Measurements from ENCODE around the gene N4BP3. TPM values are rescaled to one million over a fixed set of nuclear protein-coding genes. Genes with fewer than 3 reads are reported as not detected.
A peak's percentile ranks its signal among the peaks of the same experiment; 100 is the strongest.

N4BP3 gene
- total RNA-seq, 1 donor from 2014 or later: 2.6 TPM

DNA sequence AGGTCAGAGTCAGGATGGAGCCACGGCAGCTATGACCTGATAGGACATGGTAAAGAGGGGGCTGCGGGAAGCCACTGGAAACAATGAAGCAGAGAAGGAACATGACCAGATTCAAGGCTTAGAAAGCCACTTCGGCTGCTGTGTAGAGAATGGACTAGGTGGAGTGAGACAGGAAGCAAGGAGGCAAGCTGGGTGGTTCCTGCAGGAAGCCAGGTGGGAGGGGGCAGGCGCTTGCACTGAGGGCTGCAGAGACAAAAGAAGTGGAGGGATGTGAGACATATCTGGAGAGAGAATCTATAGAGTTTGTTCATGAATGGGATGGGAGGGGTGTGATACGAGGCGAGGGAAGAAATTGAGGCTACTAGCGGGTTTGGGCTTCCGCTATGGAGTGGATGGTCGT is 19.0 kb upstream of the N4BP3 start:
- ATAC-seq: no peak
- DNase-seq (ENCODE audit: low spot score): no peak
- intact Hi-C loops (cut with DNase I): no loop called here

DNA sequence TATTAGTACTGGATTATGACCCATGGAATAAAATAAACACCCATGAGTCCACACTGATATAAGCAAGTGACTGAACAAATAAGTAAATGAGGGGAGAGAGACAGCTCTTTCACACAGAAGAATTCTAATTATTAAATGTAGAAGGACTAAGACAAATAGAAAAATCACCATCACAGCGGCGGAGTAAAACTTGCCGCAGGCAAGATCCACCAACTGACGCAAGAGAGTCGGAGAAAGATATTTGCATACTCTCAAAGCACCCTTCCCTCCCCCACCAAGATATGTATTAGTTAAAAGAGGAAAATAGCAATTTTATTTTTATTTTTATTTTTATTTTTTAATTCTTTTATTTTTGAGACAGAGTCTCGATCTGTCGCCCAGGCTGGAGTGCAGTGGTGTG is 14.6 kb upstream of the N4BP3 start:
- no peak for DNase-seq (ENCODE audit: low spot score)
- intact Hi-C loops (cut with DNase I): no loop called here
- ATAC-seq: no peak

DNA sequence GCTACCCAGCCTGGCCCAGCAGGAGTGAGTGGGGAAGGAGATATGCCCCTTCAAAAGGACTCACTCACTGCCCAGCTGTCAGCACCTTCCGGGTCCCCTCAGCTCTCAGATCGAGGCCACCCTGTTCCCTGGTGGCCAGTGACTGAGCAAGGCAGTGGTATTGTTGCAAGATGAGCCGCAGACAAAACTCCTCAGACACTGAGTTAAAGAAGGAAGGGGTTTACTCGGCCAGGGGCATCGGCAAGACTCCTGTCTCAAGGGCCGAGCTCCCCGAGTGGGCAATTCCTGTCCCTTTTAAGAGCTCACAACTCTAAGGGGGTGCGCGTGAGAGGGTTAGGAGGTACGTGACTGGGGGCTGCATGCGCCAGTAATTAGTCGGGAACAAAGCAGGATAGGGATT is 9.7 kb upstream of the N4BP3 start:
- no peak for DNase-seq (ENCODE audit: low spot score)
- intact Hi-C loops (cut with DNase I): no loop called here
- no peak for ATAC-seq

DNA sequence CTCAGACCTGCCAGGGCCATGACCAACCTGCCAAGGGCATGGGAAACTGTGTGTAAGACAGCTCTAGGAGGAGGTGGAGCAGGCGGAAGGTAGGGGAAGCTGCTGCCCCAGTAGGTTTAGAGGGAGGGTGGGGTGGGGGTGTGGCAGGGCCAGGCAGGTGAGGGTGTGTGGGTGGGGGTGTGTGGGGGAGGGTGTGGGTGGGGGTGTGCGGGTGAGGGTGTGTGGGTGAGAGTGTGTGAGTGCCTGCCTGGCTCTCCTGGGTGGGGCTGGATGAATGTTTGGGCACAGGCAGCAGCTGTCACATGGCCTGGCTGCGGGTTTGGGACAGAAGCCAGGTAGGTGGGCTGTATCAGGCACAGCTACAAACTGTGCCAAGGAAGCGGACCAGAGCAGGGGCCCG is 8.8 kb upstream of the N4BP3 start:
- intact Hi-C loops (cut with DNase I): no loop called here
- ATAC-seq (no peak), DNase-seq (ENCODE audit: low spot score) (no peak)

DNA sequence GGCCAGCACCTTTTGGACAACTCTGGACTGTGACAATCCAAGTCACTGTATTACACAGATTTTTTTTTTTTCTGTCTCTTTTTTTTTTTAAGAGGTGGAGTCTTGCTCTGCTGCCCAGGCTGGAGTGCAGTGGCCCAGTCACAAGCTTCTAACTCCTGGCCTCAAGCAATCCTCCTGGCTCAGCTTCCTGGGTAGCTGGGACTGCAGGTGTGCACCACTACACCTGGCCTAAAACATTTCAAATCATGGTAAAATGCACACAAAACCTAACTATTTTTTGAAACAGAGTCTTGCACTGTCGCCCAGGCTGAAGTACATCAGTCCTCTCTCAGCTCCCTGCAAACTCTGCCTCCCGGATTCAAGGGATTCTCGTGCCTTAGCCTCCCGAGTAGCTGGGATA is 7.2 kb upstream of the N4BP3 start:
- DNase-seq (ENCODE audit: low spot score) (no peak), ATAC-seq (no peak)
- intact Hi-C loops (cut with DNase I): no loop called here

DNA sequence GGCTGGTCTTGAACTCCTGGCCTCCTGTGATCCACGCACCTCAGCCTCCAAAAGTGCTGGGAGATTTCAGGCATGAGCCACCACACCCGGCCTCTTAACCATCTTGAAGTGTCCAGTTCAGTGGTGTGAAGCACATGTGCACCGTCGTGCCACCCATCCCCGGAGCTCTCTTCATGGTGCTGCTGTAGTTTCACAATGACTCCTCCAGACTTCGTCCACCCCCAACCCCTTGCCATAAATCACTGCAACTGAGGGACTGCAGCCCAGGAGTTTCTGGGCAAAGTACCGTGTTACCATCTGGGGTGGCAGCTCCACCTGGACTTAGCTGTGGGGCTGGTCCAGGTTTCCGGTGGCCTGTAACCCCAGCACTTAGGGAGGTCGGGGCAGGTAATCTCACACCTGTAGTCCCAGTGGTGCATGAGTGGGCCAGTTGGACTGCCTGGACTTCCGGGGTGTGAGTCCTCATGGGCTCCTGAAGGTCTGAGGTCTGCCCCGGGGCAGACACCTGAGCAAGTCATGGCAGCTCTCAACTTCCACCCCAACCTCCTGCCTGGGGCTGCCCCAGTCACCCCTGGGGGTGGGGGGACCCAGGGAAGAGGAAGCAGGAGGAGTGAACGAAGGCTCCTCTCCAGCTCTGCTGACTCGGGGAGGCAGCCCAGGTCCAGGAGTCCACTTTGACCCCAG is 6.6 kb upstream of the N4BP3 start:
- ATAC-seq (no peak), DNase-seq (ENCODE audit: low spot score) (no peak)
- intact Hi-C loops (cut with DNase I): no loop called here

DNA sequence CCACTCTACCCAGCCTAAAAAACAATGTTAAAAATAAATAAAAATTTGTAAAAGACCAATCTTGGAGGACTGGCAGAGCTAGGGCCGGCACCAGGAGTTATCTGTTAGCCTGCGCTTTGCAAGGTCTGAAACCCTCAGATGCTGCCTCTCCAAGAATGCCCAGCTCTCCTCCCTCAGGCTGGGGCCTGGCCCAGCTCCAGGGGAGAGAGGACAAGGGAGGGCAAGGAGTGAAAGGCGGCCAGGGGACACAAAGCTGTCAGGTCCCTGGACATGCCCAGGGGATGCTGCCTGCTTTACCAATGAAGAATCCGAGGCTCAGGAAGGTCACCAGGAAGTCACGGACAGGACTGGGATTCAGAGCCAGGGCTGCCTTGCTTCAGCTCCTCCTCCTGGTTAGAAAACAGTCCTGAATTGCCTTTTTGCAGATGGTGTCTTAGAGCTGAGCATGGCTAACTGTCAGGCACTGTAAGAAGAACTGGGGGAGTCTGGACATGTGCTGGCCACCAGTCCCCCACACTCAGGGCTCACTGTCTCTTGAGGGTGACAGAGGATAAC is 5.5 kb upstream of the N4BP3 start:
- intact Hi-C loops (cut with DNase I): no loop called here
- DNase-seq (ENCODE audit: low spot score) (no peak), ATAC-seq (no peak)

DNA sequence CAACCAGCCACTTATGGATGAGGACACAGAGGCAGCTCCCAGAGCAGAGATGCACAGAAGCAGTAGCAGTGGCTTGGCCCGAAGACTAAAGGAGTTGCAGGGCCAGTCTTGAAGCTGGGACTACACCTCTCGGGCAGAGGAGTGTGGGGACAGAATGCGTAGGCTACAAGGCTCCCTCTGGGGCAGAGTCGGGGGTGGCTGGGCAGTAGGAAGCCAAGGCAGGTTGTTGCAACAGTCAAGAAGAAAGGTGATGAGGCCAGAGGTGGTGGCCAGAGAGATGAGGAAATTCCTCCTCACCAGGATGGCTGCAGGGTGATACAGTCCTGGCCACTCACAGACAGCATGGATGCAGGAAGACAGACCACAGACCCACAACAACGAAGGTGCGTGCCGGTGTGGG is 4.9 kb upstream of the N4BP3 start:
- DNase-seq (ENCODE audit: low spot score) (no peak), ATAC-seq (no peak)
- intact Hi-C loops (cut with DNase I): no loop called here

DNA sequence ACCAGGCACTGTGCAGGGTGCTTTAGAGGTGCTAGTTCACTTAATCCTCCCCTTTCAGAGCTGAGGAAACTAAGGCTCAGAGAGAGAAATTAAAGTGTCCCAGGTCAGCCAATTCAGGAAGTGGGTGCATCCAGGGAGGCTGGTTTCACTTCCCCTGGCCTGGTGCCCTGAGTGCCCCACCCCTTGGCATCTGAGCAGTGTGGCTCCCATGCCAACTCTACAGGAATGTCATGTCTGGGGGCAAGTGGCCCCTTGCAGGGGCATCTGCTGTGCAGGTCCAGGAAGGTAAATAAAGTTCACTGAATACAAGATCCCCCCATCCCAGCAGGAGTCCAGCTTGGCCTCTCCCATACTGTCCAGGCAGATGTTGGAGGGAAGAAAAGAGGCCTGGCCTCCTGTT is 4.4 kb upstream of the N4BP3 start:
- intact Hi-C loops (cut with DNase I): no loop called here
- no peak for DNase-seq (ENCODE audit: low spot score)
- ATAC-seq: no peak

DNA sequence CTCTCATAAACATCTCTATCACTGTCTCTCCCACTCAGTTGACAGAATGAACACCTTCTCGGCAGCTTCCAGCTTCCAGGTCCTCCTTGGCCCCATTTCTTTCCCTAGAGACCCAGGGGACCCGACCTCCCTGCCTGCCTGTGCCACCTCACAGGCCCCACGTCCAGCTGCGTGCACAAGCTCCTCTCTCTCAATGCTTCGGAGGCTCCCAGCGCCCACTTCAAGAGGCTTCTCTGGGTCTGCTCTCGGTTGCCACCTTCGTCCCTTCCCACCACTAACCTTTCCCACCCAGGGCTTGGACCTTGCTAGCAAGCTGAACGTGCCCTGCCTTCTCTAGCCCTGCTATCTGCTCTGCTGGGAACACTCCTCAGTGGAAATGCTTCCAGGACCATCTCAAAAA is 2.8 kb upstream of the N4BP3 start:
- no peak for ATAC-seq
- intact Hi-C loops (cut with DNase I): no loop called here

DNA sequence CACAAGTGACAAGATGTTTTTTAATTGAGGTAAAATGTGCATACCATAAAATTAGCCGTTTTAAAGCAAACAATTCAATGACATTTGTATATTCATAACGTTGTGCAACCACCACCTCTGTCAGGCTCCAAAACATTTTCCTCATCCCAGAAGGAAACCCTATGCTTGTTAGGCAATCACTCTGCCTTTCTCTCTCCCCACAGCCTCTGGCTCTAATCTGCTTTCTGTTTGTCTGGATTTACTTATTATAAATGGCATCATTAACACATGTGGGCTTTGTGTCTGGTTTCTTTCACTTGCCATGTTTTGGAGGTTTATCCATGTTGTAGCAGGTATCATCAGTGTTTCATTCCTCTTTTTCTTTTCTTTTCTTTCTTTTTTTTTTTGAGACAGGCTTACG is 1.4 kb upstream of the N4BP3 start:
- ATAC-seq (no peak), DNase-seq (ENCODE audit: low spot score) (no peak)
- intact Hi-C loops (cut with DNase I): no loop called here

More for the DNA sequence above, 2.8 kb upstream of the N4BP3 start:
- no peak for DNase-seq (ENCODE audit: low spot score)

DNA sequence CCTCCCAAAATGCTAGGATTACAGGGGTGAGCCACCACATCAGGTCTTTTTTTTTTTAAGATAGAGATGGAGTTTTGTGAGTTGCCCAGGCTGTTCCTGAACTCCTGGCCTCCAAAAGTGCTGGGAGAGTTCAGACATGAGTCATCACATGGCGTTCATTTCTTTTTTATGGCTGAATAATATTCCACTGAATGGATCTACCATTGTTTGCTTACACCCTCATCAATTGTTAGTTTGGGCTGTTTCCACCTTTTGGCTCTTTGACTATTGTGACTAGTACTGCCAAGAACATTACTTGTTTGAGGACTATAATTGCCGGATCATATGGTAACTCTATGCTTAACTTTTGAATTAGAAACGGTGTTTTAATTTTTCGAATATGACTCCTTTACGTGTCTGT is 787 bp upstream of the N4BP3 start:
- ATAC-seq (no peak), DNase-seq (ENCODE audit: low spot score) (no peak)
- intact Hi-C loops (cut with DNase I): no loop called here

DNA sequence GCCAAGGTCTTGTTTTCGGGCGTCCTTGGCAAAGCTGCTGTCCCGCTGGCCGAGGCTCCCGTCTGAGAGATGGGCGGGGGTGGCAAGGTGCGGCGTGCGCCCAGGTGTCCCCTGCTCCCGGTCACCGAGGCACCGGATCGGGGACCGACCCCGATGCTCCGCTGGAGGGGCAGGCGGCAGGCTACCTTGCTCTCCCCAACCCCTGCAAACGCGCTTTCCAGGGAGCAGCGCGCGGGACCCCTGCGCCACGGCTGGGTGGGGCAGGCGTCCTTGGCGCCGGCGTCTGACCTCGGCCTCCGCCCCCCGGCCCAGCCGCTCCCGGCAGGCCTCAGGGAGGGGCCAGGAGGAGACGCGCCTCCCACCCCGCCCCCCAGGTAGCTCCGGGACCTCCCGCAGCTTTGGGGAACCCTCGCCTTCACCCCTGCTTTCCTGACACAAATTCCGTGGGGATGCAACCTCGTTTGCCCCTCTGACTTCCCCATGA is 551 bp downstream of the N4BP3 start:
- intact Hi-C loops (cut with DNase I): no loop called here
- DNase-seq (ENCODE audit: low spot score) (no peak), ATAC-seq (no peak)

DNA sequence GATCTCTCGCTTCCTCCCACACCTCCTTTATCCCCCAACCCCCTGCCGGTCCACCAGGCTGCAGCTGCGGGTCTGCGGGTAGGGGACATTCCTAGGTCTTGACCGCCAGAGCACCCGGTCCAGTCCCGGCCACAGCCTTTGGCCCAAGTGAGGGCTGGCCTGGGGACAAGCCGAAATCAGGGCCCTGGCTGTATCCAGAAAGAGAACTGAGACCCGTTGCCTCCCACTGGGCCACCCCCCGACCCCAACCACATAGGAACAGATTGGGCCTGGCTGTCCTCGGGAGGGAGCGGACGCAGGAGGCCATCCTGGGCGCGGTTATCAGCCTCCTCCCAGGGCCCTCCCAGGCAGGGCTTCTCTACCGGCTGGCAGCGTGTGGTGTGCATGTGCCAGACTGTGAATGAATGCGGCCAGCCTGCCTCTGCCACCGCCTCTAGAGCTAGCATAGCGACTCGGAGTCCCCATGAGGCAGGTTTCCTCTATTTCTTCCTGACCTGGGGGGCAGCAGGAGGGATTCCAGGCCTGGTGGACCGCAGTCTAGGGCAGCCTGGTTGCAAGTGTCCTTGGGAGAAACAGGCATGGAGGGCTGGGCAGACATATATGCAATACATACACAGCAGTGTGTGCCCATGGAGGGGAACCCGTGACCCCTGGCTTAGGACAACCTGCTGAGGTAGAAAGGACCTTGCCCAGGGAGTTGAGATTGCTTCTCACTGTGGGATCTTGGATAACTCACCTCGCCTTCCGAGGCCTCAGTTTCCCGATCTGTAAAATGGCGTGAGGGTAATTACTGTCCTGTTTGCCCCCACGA is 1.2 kb downstream of the N4BP3 start:
- peak; percentile 19 for ATAC-seq
- intact Hi-C loops (cut with DNase I): no loop called here
- DNase-seq (ENCODE audit: low spot score): no peak

DNA sequence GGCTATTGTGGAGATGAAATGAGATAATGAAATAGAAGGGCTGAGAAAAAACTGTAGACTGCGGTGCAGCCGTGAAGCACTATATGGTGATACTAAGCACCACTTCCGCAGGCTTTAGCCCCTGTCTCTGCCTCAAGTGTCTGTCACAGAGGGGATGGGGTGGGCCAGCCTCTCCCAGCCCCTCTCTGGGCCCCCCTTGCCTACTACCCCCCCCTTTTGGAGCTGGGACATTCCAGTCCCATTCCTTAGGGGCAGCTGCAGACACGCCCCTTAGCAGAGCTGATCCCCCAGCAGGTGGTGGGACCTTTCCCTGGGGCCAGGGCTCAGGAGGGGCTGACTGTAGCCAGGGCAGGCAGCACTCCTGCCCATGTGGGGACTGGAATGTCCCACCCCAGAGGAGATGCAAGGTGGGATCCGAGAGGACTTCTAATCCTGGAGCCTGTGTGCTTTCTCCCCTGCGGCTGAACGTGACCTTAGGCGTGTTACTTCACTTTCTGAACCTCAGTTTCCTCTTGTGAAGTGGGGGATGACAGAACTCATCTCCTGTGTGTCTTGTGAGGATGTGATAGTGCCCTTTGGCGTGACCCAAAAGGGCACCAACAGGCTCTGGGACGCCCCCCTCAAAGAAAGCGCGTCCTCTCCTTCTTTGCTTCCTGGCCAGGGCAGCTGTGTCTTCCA is 1.9 kb downstream of the N4BP3 start:
- DNase-seq (ENCODE audit: low spot score) (no peak), ATAC-seq (no peak)
- intact Hi-C loops (cut with DNase I): no loop called here

DNA sequence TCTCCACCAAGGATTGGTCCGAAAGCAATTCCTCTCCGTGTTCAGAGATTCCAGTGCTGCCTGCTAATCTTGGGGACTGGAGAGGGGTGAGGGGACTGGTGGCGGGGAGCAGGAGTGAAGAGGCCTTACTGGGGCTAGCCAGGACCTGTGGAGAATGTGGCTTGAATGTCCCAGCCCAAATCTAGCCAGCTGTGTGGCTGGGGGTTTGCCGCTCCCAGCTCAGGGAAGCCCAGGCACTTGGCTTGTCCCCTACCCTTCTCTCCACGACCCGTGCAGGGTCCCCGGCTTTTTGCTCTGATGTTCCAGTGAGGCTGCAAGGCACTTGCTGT is 2.4 kb downstream of the N4BP3 start:
- DNase-seq (ENCODE audit: low spot score): no peak
- intact Hi-C loops (cut with DNase I): no loop called here
- no peak for ATAC-seq

DNA sequence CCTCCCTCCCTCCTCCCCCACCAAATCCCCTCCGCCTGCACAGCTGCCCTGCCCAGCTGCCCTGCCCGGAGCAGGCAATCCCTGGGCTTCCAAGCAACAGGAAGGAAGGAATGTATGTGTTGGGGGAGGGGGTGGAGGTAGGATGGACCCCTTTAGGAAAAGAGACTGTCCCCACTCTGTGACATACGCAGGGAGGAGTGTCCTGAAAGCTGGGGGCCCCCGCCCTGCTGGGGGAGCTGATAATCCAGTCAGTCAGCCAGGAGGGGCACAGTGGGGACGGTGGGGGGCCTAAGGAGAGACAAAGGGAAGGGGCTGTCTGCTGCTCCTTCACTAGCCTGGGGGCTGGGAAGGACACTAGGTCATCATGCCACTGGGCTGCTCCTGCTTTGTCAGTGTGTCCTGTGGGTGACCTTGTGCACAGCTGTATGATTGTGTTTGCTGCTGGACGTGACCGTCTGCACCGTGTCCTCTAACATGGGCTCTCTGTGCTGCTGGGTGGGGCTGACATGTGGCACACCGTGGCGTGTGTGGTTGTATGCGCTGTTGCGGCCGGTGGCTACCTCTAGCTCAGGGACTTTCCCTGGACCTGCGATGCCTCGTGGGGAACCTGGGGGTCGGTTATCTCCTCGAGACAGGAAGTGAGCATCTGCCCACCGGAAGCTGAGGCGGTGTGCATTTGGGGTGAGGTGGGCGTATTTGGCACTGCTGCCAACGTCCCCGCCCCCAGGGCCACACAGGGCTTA is 3.0 kb downstream of the N4BP3 start:
- no peak for DNase-seq (ENCODE audit: low spot score)
- ATAC-seq: no peak
- intact Hi-C loops (cut with DNase I): no loop called here

DNA sequence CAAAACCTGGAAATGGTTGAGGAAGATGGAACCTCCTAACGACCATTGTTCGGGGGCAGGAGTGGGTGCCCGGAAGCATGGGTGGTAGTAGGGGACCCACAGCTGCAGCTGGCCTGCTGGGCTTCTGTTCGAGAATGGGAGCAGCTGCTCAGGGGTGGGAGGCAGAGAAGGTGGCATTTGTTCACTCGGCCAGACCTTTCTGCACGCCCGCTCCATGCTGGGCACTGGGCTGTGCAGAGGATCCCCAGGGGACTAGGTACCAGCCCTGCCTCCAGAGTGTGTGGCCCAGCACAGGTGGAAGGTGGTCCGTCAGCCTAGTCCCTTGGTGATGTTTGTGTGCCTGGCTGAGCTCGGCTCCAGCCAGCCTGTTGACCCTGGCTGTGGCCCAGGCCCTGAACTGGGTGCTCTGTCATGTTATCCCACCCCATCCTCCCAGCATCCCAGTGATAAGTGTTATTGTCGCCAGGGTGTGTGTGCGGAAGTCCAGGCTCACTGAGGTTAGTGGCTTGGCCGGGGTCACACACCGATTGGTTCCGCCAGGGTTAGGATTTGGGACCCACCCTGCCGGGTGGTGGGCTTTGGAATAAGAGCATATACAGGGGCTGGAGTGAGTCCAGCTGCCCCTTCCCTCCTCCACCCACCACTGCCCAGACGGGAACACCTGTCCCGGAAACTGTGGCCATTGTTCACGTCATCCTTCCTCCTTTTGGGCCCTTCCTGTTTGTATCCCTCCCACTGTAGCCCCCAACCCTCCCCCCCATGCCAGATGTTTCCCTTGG is 4.8 kb downstream of the N4BP3 start:
- ATAC-seq: no peak
- intact Hi-C loops (cut with DNase I): no loop called here

More for the DNA sequence above, 4.8 kb downstream of the N4BP3 start:
- no peak for DNase-seq (ENCODE audit: low spot score)
